ENCODE measurements around the gene USP36.

DNA sequence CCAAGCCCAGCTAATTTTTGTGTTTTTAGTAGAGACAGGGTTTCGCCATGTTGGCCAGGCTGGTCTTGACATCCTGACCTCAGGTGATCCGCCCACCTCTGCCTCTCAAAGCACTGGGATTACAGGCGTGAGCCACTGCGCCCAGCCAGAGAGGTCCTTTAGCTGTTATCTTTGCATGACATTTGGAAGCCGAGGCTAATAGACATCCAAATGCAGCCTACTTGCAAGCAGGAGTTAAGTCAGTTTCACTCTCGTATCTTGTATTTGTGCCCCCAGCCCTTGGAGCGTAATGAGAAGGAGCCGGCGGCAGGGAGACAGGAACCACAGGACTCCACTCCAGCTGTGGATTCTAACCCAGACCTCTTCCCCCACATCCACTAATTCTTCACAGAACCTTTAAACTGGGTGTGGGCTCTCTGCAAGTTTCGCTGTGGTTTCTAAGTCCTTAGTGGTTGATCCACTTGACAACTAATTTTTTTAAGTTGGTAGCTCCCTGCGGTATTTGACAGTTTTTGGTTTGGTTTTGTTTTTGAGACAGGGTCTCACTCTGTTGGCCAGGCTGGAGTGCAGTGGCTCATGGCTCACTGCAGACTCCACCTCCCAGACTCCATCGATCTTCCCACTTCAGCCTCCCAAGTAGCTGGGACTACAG, 55.5 kb downstream of the USP36 start:
- TF ChIP-seq CTCF (IDR thresholded peaks at IDR 0.05) (no peak), POLR2A (IDR thresholded peaks at IDR 0.05) (no peak)

All from right lobe of liver (tissue), 4 donors.